ENCODE measurements around the gene EDC4. TPM values are rescaled to one million over a fixed set of nuclear protein-coding genes. Genes with fewer than 3 reads are reported as not detected.

EDC4 gene
- total RNA-seq, 1 experiment from 2014 or later: 85.3 TPM

- Histone ChIP-seq H3K4me3 (ENCODE audit: low read depth in 2 of 2, low read length in 2 of 2) (peak overlapping the region; percentile 85 to 92), H3K27me3 (ENCODE audit: control insufficient read depth, insufficient read depth, low read length) (no peaks in the 10 kb centered on the region), H3K9me3 (ENCODE audit: control insufficient read depth, insufficient read depth, low read depth, low read length) (no peaks in the 10 kb centered on the region), H3K4me1 (ENCODE audit: control insufficient read depth, insufficient read depth, low read length) (peaks cover 26% of the 10 kb centered on the region), H3K27ac (ENCODE audit: low read length) (peak overlapping the region; percentile 72), H3K36me3 (ENCODE audit: control insufficient read depth, insufficient read depth, low read length) (no peaks in the 10 kb centered on the region; the same call in none of the 2 replicates)
- DNase-seq (ENCODE audit: low read depth, low spot score) (no peak), ATAC-seq (no peak)
- intact Hi-C loops (cut with micrococcal nuclease; ENCODE audit: unreplicated experiment) (no loop called here), in situ Hi-C loops (cut with HindIII; ENCODE audit: low pct_unique_long_range_greater_than_20kb, low sequenced_read_pairs) (no loop called here)
- BruUV-seq (replicated peaks): no TSS peak
- CTCF ChIA-PET: no interaction called here
- no peak for TF ChIP-seq POLR2AphosphoS5 (IDR thresholded peaks at IDR 0.05; ENCODE audit: low read depth, low read length)
- TF ChIP-seq REST (IDR thresholded peaks at IDR 0.05; ENCODE audit: insufficient read depth in 1 of 2, low read depth in 2 of 2, low read length in 1 of 2): no peak
- TF ChIP-seq SIN3A (IDR thresholded peaks at IDR 0.05; ENCODE audit: borderline replicate concordance, insufficient read depth, low read depth, low read length): no peak
- TF ChIP-seq CTCF (IDR thresholded peaks at IDR 0.05): no peak
- TF ChIP-seq TCF7L2 (IDR thresholded peaks at IDR 0.05; ENCODE audit: low read depth, low read length): no peak
- POLR2A ChIA-PET: no interaction called here
Measured at GRCh38 chr16:67848118-67848517, 24.7 kb upstream of the EDC4 start.

GRCh38 chr16:67853670-67854069, 19.2 kb upstream of the EDC4 start:
- BruUV-seq (replicated peaks): no TSS peak
- Histone ChIP-seq H3K9me3 (ENCODE audit: control insufficient read depth, insufficient read depth, low read depth, low read length) (no peaks in the 10 kb centered on the region), H3K27me3 (ENCODE audit: control insufficient read depth, insufficient read depth, low read length) (no peaks in the 10 kb centered on the region), H3K36me3 (ENCODE audit: control insufficient read depth, insufficient read depth, low read length) (no peaks in the 10 kb centered on the region; the same call in 1 of the 2 replicates), H3K27ac (ENCODE audit: low read length) (no peak overlapping the region), H3K4me3 (ENCODE audit: low read depth in 2 of 2, low read length in 2 of 2) (no peak overlapping the region), H3K4me1 (ENCODE audit: control insufficient read depth, insufficient read depth, low read length) (peaks cover 15% of the 10 kb centered on the region)
- TF ChIP-seq CTCF (IDR thresholded peaks at IDR 0.05) (no peak), TCF7L2 (IDR thresholded peaks at IDR 0.05; ENCODE audit: low read depth, low read length) (no peak), SIN3A (IDR thresholded peaks at IDR 0.05; ENCODE audit: borderline replicate concordance, insufficient read depth, low read depth, low read length) (no peak), REST (IDR thresholded peaks at IDR 0.05; ENCODE audit: insufficient read depth in 1 of 2, low read depth in 2 of 2, low read length in 1 of 2) (no peak), POLR2AphosphoS5 (IDR thresholded peaks at IDR 0.05; ENCODE audit: low read depth, low read length) (no peak)
- ATAC-seq (no peak), DNase-seq (ENCODE audit: low read depth, low spot score) (no peak)
- POLR2A ChIA-PET: no interaction called here
- intact Hi-C loops (cut with micrococcal nuclease; ENCODE audit: unreplicated experiment): no loop called here
- in situ Hi-C loops (cut with HindIII; ENCODE audit: low pct_unique_long_range_greater_than_20kb, low sequenced_read_pairs): no loop called here
- CTCF ChIA-PET: no interaction called here

Data from Panc1 (cell line).